Right ventricle myocardium superior (tissue), 1 donor: Measurements from ENCODE around the gene NEK2. TPM values are rescaled to one million over a fixed set of nuclear protein-coding genes. Genes with fewer than 3 reads are reported as not detected.
"Not testable (repeated sequence)": the region's sequence is repeated elsewhere in the genome, so short reads cannot be mapped to it uniquely, and the experiment has no call there.

Experiments used
- ATAC-seq: fragments of 200-7000 bp; cut with Tn5 transposase; one replicate; pipeline ENCODE4 v1.9.1; 2020; ENCODE audit warnings: mild to moderate bottlenecking; ENCODE audit not compliant: poor library complexity
- DNase-seq: peaks from one replicate; pipeline ENCODE4 v3.0.0-alpha.2; 2020
- intact Hi-C: fragments of 100-400 bp; cut with DNase I; formaldehyde crosslinking; loops from one replicate; pipeline ENCODE4 v1.11.2; 2022
- long read RNA-seq: library from polyadenylated mRNA; unstranded; transcript quantifications from one replicate; pipeline ENCODE4 v2.0.0, GENCODE V29; 2021
- total RNA-seq: library from RNA; stranded (reverse); fragmentation: NEBNext Ultra II Directional; extraction: Animal tissue kit (Norgen Biotek cat#: 25700); gene quantifications from one replicate; pipeline ENCODE4 v1.2.1, GENCODE V29; 2021
- donor health status: DM: no; HTN: yes; CAD: no; lungs with severe emphysema.

The NEK2 gene
- not detected for total RNA-seq
- long read RNA-seq, partial matches to known transcripts, result 0 of 1 reads
- long read RNA-seq, other reads (novel, unspliced or antisense), result 0 of 1 reads

- DNase-seq (peak; percentile 95), ATAC-seq (peak; percentile 99)
- intact Hi-C loops, result no loop called here
These were observed at the start of gene NEK2 for GRCh38 chr1:211675230-211676105. Gene NEK2, minus strand, starts transcription at chr1:211675621. Its CDS starts 142 bp downstream, at chr1:211675479.

GRCh38 chr1:211724687-211725196 is 49.3 kb upstream of the NEK2 start:
- intact Hi-C loops, result no loop called here
- DNase-seq, result no peak
- ATAC-seq, result peak; percentile 29

GRCh38 chr1:211723273-211723672 is 47.9 kb upstream of the NEK2 start:
- intact Hi-C loops, result no loop called here
- DNase-seq (no peak), ATAC-seq (no peak)

GRCh38 chr1:211722277-211723175 is 47.1 kb upstream of the NEK2 start:
- intact Hi-C loops, result no loop called here
- no peak for DNase-seq

GRCh38 chr1:211716555-211716954 is 41.1 kb upstream of the NEK2 start:
- DNase-seq, intact Hi-C loops, ATAC-seq: not testable (repeated sequence)

More at GRCh38 chr1:211722277-211723175, 47.1 kb upstream of the NEK2 start:
- no peak for ATAC-seq

- ATAC-seq (no peak), DNase-seq (no peak)
- intact Hi-C loops, result no loop called here
These were observed 40.5 kb upstream of the NEK2 start for GRCh38 chr1:211715971-211716370.

- no peak for DNase-seq
- no peak for ATAC-seq
- intact Hi-C loops, result no loop called here
These were observed 38.7 kb upstream of the NEK2 start for GRCh38 chr1:211714154-211714553.

- intact Hi-C loops, result no loop called here
- no peak for ATAC-seq
These were observed 37.8 kb upstream of the NEK2 start for GRCh38 chr1:211713231-211713630.

GRCh38 chr1:211711315-211711705 is 35.9 kb upstream of the NEK2 start:
- intact Hi-C loops, result no loop called here

More at GRCh38 chr1:211713231-211713630, 37.8 kb upstream of the NEK2 start:
- no peak for DNase-seq

GRCh38 chr1:211710566-211711314 is 35.3 kb upstream of the NEK2 start:
- intact Hi-C loops, result no loop called here
- ATAC-seq (no peak), DNase-seq (no peak)

More at GRCh38 chr1:211711315-211711705, 35.9 kb upstream of the NEK2 start:
- DNase-seq, result no peak
- no peak for ATAC-seq

- ATAC-seq, result no peak
- intact Hi-C loops, result no loop called here
- no peak for DNase-seq
These were observed 33.5 kb upstream of the NEK2 start for GRCh38 chr1:211708926-211709325.

- ATAC-seq (no peak), DNase-seq (no peak)
- intact Hi-C loops, result no loop called here
These were observed 32.6 kb upstream of the NEK2 start for GRCh38 chr1:211708006-211708405.

- ATAC-seq, result peak; percentile 45
- no peak for DNase-seq
- intact Hi-C loops, result no loop called here
These were observed 30.2 kb upstream of the NEK2 start for GRCh38 chr1:211705467-211706091.

GRCh38 chr1:211704543-211704942 is 29.1 kb upstream of the NEK2 start:
- DNase-seq, result no peak
- intact Hi-C loops, result no loop called here
- ATAC-seq, result no peak

GRCh38 chr1:211703812-211704537 is 28.6 kb upstream of the NEK2 start:
- ATAC-seq, result no peak
- intact Hi-C loops, result no loop called here

GRCh38 chr1:211701733-211702132 is 26.3 kb upstream of the NEK2 start:
- ATAC-seq, result no peak
- DNase-seq, result no peak
- intact Hi-C loops, result no loop called here

More at GRCh38 chr1:211703812-211704537, 28.6 kb upstream of the NEK2 start:
- no peak for DNase-seq

- no peak for DNase-seq
- intact Hi-C loops, result loop anchor here (2.0 to 10.0 kb wide), 2 partner anchors 132 to 246 kb away; partner anchors contain the start of gene LPGAT1
- ATAC-seq, result no peak
These were observed 23.6 kb upstream of the NEK2 start for GRCh38 chr1:211699059-211699458.
